ENCODE results near the gene SEMA4D. TPM values are rescaled to one million over a fixed set of nuclear protein-coding genes. Genes with fewer than 3 reads are reported as not detected.

Gene SEMA4D
- total RNA-seq, 4 donors from 2014 or later, result 1.5 to 27.8 (median 11.6) TPM

DNA sequence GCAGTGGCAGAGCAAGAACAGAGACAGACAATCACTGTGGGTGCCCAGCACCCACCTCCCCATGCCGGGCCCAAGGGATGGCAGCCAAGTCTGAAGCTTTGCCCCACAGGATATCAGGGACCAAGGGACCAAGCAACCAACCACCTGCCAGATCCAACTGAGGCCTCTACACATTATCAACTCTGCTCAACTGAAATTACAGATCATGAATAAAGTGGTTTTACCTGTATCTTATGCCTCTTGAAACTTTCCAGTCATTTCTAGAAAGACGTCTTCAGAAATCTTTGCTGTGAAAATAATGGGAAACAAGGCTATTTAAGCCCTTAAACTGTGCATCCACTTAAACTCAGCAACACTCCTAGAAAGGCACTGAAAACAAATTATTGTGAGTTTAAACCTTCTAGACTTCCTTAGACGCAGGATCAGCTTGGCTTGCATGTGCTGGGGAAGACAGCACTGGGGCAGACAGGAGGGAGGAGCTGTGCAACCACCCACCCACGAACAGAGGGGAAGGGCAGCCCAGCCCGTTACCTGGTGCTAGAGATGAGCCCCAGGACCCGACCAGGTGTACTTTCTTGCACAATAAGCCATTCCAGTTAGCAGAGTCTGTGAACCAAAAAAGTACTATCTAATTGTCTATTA, 80.0 kb downstream of the SEMA4D start:
- no peak for DNase-seq
- no peaks in the 10 kb centered on the region for H3K4me1 ChIP-seq
- H3K27ac ChIP-seq, result no peak overlapping the region
- no peaks in the 10 kb centered on the region for H3K9me3 ChIP-seq
- no peak overlapping the region for H3K4me3 ChIP-seq
- H3K36me3 ChIP-seq, result no peaks in the 10 kb centered on the region
- H3K27me3 ChIP-seq, result no peaks in the 10 kb centered on the region
- TF ChIP-seq, protein P1, sequence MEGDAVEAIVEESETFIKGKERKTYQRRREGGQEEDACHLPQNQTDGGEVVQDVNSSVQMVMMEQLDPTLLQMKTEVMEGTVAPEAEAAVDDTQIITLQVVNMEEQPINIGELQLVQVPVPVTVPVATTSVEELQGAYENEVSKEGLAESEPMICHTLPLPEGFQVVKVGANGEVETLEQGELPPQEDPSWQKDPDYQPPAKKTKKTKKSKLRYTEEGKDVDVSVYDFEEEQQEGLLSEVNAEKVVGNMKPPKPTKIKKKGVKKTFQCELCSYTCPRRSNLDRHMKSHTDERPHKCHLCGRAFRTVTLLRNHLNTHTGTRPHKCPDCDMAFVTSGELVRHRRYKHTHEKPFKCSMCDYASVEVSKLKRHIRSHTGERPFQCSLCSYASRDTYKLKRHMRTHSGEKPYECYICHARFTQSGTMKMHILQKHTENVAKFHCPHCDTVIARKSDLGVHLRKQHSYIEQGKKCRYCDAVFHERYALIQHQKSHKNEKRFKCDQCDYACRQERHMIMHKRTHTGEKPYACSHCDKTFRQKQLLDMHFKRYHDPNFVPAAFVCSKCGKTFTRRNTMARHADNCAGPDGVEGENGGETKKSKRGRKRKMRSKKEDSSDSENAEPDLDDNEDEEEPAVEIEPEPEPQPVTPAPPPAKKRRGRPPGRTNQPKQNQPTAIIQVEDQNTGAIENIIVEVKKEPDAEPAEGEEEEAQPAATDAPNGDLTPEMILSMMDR (IDR thresholded peaks at IDR 0.05), result no peak
- no peak for TF ChIP-seq POLR2A (IDR thresholded peaks at IDR 0.05)
- intact Hi-C loops (cut with DNase I; ENCODE audit: low total_unique reads), result no loop called here

GRCh38 chr9:89414670-89415324, 83.1 kb downstream of the SEMA4D start:
- Histone ChIP-seq H3K27ac (no peak overlapping the region), H3K4me3 (no peak overlapping the region), H3K9me3 (no peaks in the 10 kb centered on the region), H3K4me1 (no peaks in the 10 kb centered on the region), H3K36me3 (no peaks in the 10 kb centered on the region), H3K27me3 (no peaks in the 10 kb centered on the region)
- TF ChIP-seq POLR2A (IDR thresholded peaks at IDR 0.05), result no peak
- TF ChIP-seq, protein P1 (IDR thresholded peaks at IDR 0.05), result no peak
- intact Hi-C loops (cut with DNase I; ENCODE audit: low total_unique reads), result no loop called here
- no peak for DNase-seq

- intact Hi-C loops (cut with DNase I; ENCODE audit: low total_unique reads), result no loop called here
- Histone ChIP-seq H3K27me3 (no peaks in the 10 kb centered on the region), H3K4me3 (no peak overlapping the region), H3K36me3 (no peaks in the 10 kb centered on the region), H3K4me1 (no peaks in the 10 kb centered on the region), H3K9me3 (no peaks in the 10 kb centered on the region), H3K27ac (no peak overlapping the region)
- no peak for TF ChIP-seq POLR2A (IDR thresholded peaks at IDR 0.05)
- TF ChIP-seq, protein P1 (IDR thresholded peaks at IDR 0.05), result no peak
- DNase-seq, result no peak
Measured at GRCh38 chr9:89413963-89414638, 83.8 kb downstream of the SEMA4D start.

DNA sequence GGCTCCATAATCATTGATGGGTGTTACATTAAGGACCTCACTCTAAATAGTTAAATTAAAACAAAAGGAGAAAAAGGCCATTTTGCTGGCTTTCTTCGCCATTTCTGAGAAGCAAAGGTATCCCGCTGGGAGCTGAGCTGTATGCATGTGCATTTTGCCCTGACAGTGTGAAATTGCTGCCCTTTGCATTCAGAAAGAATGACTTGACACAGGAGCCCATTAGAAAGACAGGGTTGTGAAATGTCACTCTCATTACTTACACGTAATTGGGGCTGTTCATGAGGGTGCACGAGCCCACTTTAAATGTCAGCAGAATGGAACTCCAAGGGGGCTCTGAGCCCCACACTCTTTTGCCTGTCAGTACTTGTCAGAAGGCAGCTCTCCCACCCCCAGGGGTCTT, 85.0 kb downstream of the SEMA4D start:
- Histone ChIP-seq H3K4me3 (no peak overlapping the region), H3K36me3 (no peaks in the 10 kb centered on the region), H3K27ac (no peak overlapping the region), H3K9me3 (no peaks in the 10 kb centered on the region), H3K4me1 (no peaks in the 10 kb centered on the region), H3K27me3 (no peaks in the 10 kb centered on the region)
- no peak for TF ChIP-seq POLR2A (IDR thresholded peaks at IDR 0.05)
- TF ChIP-seq, protein P1 (IDR thresholded peaks at IDR 0.05), result no peak
- intact Hi-C loops (cut with DNase I; ENCODE audit: low total_unique reads), result no loop called here
- DNase-seq, result no peak

GRCh38 chr9:89412541-89412940, 85.4 kb downstream of the SEMA4D start:
- intact Hi-C loops (cut with DNase I; ENCODE audit: low total_unique reads), result no loop called here
- H3K27ac ChIP-seq, result no peak overlapping the region

More at GRCh38 chr9:89412541-89412940, 85.4 kb downstream of the SEMA4D start:
- no peaks in the 10 kb centered on the region for H3K36me3 ChIP-seq
- TF ChIP-seq, protein P1 (IDR thresholded peaks at IDR 0.05), result no peak
- no peak for TF ChIP-seq POLR2A (IDR thresholded peaks at IDR 0.05)
- H3K4me3 ChIP-seq, result no peak overlapping the region
- H3K9me3 ChIP-seq, result no peaks in the 10 kb centered on the region
- H3K27me3 ChIP-seq, result no peaks in the 10 kb centered on the region
- H3K4me1 ChIP-seq, result no peaks in the 10 kb centered on the region
- no peak for DNase-seq

All from uterus (tissue), 4 donors.